Left kidney (tissue), 8 donors: Measurements from ENCODE around the gene SPECC1. TPM values are rescaled to one million over a fixed set of nuclear protein-coding genes. Genes with fewer than 3 reads are reported as not detected.
"Not testable (repeated sequence)": the region's sequence is repeated elsewhere in the genome, so short reads cannot be mapped to it uniquely, and the experiment has no call there.

Source experiments
- DNase-seq: peaks from one replicate; pipeline ENCODE4 v3.0.0-alpha.2; 2013
- long read RNA-seq, 8 donors: transcript quantifications; one replicate each; lab custom pipeline, GENCODE V29; 2026
- polyA plus RNA-seq: library from polyadenylated mRNA; unstranded; fragments of 120-200 nt; gene quantifications from one replicate; pipeline ENCODE4 v1.2.1, GENCODE V29; 2013; ENCODE audit not compliant: insufficient read length

SPECC1 gene
- polyA plus RNA-seq: 18.4 TPM
- long read RNA-seq, donor 1, full-length matches to known transcripts: 3 of 3 reads
- long read RNA-seq, donor 1, partial matches to known transcripts: 0 of 3 reads
- long read RNA-seq, donor 1, other reads (novel, unspliced or antisense): 0 of 3 reads
- long read RNA-seq, donor 2: 0 reads
- long read RNA-seq, donor 3: 0 reads
- long read RNA-seq, donor 4: 0 reads
- long read RNA-seq, donor 5: 0 reads
- long read RNA-seq, donor 6, partial matches to known transcripts: 0 of 1 reads
- long read RNA-seq, donor 6, other reads (novel, unspliced or antisense): 0 of 1 reads
- long read RNA-seq, donor 7, partial matches to known transcripts: 0 of 1 reads
- long read RNA-seq, donor 7, other reads (novel, unspliced or antisense): 0 of 1 reads
- long read RNA-seq, donor 8: 0 reads

- DNase-seq: peak; percentile 82
Measured at GRCh38 chr17:20009302-20010098, at the start of gene SPECC1. Gene SPECC1 (plus strand): TSS chr17:20009359. CDS start chr17:20096652, 87,293 bp downstream.

GRCh38 chr17:19962954-19963353 lies 46.2 kb upstream of the SPECC1 start:
- DNase-seq: not testable (repeated sequence)

GRCh38 chr17:19973156-19973555 lies 36.0 kb upstream of the SPECC1 start:
- no peak for DNase-seq

GRCh38 chr17:19975601-19976000 lies 33.6 kb upstream of the SPECC1 start:
- DNase-seq: no peak

GRCh38 chr17:19977293-19978208 lies 31.6 kb upstream of the SPECC1 start, which contains the start of gene AKAP10:
Gene AKAP10 (minus strand): TSS chr17:19977828. CDS start chr17:19977679, 149 bp downstream.
- peak; percentile 89 for DNase-seq

- no peak for DNase-seq
Measured at GRCh38 chr17:19978209-19978802, 30.9 kb upstream of the SPECC1 start.

GRCh38 chr17:19978805-19979211 lies 30.4 kb upstream of the SPECC1 start:
- DNase-seq: no peak

- DNase-seq: no peak
Measured at GRCh38 chr17:19979917-19980770, 29.0 kb upstream of the SPECC1 start.

- DNase-seq: no peak
Measured at GRCh38 chr17:19986941-19987861, 22.0 kb upstream of the SPECC1 start.

GRCh38 chr17:19987897-19988296 lies 21.3 kb upstream of the SPECC1 start:
- no peak for DNase-seq

- no peak for DNase-seq
Measured at GRCh38 chr17:19991252-19991885, 17.8 kb upstream of the SPECC1 start.

GRCh38 chr17:19992803-19993713 lies 16.1 kb upstream of the SPECC1 start:
- DNase-seq: peak; percentile 91

GRCh38 chr17:19996086-19996485 lies 13.1 kb upstream of the SPECC1 start:
- DNase-seq: no peak

GRCh38 chr17:19996502-19996901 lies 12.7 kb upstream of the SPECC1 start:
- no peak for DNase-seq

GRCh38 chr17:20008242-20009051 lies 712 bp upstream of the SPECC1 start:
- no peak for DNase-seq

GRCh38 chr17:20009052-20009301 lies 182 bp upstream of the SPECC1 start:
- DNase-seq: no peak
